GM12872 (cell line): Measurements from ENCODE around the gene LRRC25.

ENCODE experiments used
- TF ChIP-seq, protein P1 (sequence below): IDR thresholded peaks from 3 replicates; pipeline ENCODE4 v1.5.1; 2011; ENCODE audit warnings: low read depth, mild to moderate bottlenecking, low read length, moderate library complexity; ENCODE audit not compliant: insufficient read depth

Gene LRRC25

DNA sequence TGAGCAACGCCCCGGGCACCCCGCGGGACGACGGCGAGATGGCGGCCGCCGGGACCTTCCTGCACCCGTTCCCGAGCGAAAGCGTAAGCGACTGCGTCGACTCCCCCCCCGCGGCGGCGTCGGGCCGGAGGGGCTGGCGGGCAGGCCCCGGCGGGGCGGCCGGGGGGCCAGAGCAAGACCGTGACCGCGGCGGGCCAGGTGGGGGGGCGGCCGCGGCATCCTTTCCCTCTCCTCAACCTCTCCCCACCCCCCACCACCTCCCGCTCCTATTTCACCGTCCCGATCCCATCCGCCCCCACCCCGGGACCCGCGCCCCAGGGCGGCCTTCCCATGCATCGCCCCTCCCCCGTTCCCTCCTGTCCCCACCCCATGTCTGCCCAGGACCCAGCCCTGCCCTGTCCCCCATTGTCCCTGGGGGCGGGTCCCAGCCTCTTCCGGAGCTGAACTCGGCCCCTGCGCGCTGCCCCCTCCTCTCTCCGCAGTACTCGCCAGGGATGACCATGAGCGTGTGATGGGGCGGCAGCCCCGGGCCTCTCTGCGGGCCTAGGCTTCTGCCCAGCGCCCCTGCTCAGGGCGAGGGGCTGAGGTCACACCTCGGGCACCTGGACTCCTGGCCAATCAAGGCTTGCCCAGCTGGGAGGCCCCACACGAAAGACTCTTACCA is 36.4 kb upstream of the LRRC25 start:
- TF ChIP-seq, protein P1, sequence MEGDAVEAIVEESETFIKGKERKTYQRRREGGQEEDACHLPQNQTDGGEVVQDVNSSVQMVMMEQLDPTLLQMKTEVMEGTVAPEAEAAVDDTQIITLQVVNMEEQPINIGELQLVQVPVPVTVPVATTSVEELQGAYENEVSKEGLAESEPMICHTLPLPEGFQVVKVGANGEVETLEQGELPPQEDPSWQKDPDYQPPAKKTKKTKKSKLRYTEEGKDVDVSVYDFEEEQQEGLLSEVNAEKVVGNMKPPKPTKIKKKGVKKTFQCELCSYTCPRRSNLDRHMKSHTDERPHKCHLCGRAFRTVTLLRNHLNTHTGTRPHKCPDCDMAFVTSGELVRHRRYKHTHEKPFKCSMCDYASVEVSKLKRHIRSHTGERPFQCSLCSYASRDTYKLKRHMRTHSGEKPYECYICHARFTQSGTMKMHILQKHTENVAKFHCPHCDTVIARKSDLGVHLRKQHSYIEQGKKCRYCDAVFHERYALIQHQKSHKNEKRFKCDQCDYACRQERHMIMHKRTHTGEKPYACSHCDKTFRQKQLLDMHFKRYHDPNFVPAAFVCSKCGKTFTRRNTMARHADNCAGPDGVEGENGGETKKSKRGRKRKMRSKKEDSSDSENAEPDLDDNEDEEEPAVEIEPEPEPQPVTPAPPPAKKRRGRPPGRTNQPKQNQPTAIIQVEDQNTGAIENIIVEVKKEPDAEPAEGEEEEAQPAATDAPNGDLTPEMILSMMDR: no peak

DNA sequence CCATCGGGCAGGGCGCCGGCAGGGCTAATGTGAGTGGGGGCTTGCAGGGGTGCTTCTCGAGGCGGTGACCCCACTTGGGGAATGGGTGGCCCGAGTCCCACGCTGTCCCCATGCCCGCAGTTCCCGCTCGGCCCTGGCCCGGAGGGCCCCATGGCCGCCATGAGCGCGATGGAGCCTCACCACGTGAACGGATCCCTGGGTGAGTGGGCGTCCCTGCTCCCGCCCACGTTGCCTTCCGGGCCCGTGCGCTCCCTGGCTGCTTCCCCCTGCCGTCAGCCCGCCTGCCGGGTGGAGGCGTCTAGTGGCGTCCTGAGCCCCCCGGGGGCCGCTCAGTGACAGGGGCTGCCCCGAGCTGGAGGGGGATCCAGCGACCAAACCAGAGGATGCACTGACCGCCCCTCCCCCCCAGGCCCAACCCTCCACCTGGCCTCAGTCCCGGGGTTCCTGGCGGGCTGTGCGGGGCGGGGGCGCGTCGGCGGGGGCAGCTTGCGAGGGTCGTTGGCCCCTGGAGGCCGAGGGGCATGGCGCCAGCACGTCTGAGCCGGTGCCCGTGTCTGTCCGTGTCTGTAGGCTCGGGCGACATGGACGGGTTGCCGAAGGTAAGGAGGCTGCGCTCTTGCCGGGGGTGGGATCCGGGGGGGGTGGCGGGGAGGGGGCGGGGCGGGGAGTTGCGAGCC is 35.7 kb upstream of the LRRC25 start:
- TF ChIP-seq, protein P1: no peak

DNA sequence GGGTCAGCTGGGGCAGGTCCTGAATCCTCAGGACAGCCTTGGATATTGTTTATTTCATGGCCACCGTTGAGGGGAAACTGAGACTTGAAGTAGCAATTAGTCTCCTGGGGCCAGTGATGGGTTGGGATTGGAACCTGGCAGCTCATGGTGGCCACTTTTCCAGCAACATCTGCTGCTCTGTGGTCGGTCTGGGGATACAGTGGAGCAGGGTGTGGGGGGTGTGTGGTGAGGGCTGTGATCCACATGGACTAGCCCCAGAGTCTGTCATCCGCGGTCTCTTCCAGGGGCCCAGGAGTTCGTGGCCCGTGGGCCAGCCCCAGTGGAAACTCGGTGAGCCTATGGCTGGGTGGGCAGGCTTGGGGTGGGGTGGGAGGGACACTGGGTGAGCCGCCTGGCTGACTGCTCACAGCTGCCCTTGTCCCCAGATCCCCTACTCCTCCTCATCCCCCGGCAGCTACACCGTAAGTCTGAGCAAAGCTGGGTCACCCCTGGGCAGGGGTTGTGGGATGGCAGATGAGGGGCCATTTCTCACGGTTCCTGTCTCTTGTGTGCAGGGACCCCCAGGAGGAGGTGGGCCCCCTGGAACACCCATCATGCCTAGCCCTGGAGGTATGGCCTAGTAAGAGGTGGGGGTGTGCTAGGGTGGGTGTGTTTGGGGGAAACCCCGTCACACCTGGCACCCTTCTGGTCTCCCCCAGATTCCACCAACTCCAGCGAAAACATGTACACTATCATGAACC is 35.0 kb upstream of the LRRC25 start:
- TF ChIP-seq, protein P1: no peak

DNA sequence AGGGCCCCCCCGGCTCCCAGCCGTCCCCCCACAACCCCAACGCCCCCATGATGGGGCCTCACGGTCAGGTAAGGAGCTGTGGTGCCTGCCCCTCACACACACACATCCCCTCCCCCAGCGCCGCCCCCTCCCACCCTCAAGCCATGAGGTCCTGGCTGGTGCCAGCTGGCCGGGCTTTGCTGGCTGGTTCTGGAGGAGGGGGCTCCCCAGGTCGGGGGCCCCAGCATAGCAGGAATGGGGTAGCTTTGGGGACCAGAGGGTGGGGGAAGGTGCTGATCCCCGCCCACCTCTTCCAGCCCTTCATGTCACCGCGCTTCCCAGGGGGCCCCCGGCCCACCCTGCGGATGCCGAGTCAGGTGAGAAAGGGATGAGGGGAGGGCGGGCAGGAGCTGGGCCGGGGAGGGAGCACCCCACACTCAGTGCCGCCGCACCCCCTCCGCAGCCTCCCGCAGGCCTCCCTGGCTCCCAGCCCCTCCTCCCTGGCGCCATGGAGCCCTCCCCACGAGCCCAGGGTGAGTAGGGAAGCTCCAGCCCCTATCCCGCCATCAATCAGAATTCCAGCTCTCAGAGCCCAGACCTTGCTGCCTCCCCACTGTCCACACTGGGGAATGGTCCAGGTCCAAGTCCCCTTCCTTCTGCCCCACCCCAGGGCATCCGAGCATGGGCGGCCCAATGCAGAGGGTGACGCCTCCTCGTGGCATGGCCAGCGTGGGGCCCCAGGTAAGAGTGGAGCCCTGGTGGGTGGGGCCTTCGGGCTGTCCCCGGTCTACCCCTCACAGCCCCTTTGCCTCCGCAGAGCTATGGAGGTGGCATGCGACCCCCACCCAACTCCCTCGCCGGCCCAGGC is 34.2 kb upstream of the LRRC25 start:
- TF ChIP-seq, protein P1: no peak

DNA sequence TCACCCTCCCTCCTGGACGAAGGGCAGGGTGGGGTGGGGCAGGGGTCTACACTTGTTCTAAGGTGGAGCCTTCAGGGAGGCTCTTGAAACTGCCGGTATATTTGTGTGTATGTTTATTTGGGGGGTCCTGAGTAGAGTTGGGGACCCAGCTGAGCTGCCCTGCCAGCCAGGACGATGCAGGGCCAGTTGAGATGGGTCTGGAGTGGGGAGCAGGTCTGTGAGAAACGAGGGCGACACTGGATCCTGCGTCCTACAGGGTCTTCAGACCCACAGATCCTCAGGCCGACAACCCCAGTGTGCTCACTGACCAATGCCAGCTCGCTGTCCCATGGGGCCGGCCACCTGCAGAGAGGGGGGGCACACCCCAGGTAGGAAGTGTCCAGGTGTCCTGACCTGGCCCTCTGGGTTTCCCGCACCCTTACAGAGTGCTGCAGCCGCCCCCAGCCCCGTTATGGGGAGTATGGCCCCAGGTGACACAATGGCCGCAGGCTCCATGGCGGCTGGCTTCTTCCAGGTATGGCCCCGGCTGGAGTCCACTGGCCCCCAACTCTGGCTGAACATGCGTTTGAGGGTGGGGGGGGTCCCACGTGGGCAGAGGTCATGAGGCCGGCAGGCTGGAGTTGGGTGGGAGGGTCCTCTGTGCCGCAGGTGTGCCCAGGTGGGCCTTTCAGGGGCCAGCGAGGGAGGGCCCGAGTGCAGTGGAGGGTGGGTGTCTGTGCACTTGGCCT is 33.2 kb upstream of the LRRC25 start:
- TF ChIP-seq, protein P1: no peak

DNA sequence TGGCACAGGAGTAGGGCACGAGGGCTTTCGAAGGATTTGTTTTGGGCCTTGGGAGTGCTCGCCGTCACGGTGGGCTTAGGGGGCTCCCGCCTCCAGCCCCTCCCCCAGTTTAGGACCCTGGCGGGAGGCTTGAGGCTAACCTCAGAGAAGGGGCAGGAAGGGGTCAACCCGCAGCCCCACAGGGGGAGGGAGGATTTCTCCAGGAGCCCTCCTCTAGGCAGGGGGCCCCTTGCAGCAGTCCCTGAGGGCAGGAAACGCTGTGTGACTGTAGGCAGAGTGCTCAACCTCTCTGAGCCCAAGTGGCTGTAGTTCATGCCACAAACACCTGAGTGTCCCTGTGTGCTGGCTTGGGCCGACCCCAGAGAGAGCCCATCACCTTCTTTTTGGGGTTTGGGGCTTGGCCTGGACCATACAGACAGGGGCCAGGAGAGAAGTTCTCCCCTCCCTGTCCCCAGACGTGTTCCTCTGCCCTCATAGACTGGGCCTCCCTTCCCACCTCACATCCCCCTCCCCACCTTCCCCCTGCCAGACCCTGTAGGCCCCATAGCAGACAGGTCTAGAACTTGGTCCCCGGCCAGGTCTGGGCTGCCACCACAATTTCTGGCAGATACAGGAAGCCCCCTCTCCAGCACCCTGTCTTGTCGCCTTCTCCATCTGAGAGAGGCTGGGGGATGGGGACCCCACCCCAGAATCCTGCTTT is 32.4 kb upstream of the LRRC25 start:
- TF ChIP-seq, protein P1: no peak
